HL-60 (cell line): ENCODE results near the gene CRMP1.

Experiments
- GABPA ChIP-seq: IDR thresholded peaks from 2 replicates; pipeline ENCODE4 v1.6.1; 2012; ENCODE audit warnings: low read depth
- TF ChIP-seq, protein P1 (sequence below): IDR thresholded peaks from one replicate; pipeline ENCODE4 v1.5.1; 2011; ENCODE audit warnings: low read length, control low read depth, inconsistent platforms; ENCODE audit not compliant: insufficient read depth
- TF ChIP-seq, protein P2 (sequence below): IDR thresholded peaks from 2 replicates; pipeline ENCODE4 v1.6.1; 2012; ENCODE audit warnings: low read depth; ENCODE audit not compliant: insufficient replicate concordance

DNA sequence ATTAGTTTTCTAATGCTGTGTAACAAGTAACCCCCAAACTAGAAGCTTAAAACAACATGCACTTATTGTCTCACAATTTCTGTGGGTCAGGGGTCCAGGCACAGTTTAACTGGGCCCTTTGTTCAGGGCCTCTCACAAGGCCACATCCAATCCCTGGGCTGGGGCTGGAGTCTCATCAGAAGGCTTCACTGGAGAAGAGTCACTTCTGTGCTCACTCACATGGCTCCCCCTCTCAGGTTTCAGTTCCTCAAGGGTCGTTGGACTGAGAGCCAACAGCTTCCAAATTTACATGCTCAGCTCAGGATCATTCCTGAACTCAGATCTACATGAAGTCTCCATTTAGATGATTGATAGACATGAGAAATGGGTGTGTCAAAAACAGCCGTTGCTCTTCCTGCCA lies 104.7 kb downstream of the CRMP1 start:
- TF ChIP-seq, protein P1, sequence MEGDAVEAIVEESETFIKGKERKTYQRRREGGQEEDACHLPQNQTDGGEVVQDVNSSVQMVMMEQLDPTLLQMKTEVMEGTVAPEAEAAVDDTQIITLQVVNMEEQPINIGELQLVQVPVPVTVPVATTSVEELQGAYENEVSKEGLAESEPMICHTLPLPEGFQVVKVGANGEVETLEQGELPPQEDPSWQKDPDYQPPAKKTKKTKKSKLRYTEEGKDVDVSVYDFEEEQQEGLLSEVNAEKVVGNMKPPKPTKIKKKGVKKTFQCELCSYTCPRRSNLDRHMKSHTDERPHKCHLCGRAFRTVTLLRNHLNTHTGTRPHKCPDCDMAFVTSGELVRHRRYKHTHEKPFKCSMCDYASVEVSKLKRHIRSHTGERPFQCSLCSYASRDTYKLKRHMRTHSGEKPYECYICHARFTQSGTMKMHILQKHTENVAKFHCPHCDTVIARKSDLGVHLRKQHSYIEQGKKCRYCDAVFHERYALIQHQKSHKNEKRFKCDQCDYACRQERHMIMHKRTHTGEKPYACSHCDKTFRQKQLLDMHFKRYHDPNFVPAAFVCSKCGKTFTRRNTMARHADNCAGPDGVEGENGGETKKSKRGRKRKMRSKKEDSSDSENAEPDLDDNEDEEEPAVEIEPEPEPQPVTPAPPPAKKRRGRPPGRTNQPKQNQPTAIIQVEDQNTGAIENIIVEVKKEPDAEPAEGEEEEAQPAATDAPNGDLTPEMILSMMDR, result no peak
- TF ChIP-seq, protein P2, sequence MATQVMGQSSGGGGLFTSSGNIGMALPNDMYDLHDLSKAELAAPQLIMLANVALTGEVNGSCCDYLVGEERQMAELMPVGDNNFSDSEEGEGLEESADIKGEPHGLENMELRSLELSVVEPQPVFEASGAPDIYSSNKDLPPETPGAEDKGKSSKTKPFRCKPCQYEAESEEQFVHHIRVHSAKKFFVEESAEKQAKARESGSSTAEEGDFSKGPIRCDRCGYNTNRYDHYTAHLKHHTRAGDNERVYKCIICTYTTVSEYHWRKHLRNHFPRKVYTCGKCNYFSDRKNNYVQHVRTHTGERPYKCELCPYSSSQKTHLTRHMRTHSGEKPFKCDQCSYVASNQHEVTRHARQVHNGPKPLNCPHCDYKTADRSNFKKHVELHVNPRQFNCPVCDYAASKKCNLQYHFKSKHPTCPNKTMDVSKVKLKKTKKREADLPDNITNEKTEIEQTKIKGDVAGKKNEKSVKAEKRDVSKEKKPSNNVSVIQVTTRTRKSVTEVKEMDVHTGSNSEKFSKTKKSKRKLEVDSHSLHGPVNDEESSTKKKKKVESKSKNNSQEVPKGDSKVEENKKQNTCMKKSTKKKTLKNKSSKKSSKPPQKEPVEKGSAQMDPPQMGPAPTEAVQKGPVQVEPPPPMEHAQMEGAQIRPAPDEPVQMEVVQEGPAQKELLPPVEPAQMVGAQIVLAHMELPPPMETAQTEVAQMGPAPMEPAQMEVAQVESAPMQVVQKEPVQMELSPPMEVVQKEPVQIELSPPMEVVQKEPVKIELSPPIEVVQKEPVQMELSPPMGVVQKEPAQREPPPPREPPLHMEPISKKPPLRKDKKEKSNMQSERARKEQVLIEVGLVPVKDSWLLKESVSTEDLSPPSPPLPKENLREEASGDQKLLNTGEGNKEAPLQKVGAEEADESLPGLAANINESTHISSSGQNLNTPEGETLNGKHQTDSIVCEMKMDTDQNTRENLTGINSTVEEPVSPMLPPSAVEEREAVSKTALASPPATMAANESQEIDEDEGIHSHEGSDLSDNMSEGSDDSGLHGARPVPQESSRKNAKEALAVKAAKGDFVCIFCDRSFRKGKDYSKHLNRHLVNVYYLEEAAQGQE, result no peak
- TF ChIP-seq GABPA, result no peak
